Occipital lobe (tissue), 2 donors: Measurements from ENCODE around the gene ATP6V0B. TPM values are rescaled to one million over a fixed set of nuclear protein-coding genes. Genes with fewer than 3 reads are reported as not detected.

Experiments
- DNase-seq: peaks from one replicate; lab custom pipeline; 2025; lab: John Stamatoyannopoulos, UW
- total RNA-seq: library from RNA; depleted of rRNA; stranded (reverse); fragments of >200 nt; gene quantifications from one replicate; pipeline ENCODE4 v1.2.3, GENCODE V29; 2014

Gene ATP6V0B
- total RNA-seq, 1 donor from 2014 or later = 183 TPM

GRCh38 chr1:43946236-43947060 is 28.3 kb upstream of the ATP6V0B start, which contains the start of gene IPO13:
IPO13 (plus strand) TSS chr1:43946950; CDS start chr1:43947601, 651 bp downstream.
- DNase-seq = peak; percentile 96

DNA sequence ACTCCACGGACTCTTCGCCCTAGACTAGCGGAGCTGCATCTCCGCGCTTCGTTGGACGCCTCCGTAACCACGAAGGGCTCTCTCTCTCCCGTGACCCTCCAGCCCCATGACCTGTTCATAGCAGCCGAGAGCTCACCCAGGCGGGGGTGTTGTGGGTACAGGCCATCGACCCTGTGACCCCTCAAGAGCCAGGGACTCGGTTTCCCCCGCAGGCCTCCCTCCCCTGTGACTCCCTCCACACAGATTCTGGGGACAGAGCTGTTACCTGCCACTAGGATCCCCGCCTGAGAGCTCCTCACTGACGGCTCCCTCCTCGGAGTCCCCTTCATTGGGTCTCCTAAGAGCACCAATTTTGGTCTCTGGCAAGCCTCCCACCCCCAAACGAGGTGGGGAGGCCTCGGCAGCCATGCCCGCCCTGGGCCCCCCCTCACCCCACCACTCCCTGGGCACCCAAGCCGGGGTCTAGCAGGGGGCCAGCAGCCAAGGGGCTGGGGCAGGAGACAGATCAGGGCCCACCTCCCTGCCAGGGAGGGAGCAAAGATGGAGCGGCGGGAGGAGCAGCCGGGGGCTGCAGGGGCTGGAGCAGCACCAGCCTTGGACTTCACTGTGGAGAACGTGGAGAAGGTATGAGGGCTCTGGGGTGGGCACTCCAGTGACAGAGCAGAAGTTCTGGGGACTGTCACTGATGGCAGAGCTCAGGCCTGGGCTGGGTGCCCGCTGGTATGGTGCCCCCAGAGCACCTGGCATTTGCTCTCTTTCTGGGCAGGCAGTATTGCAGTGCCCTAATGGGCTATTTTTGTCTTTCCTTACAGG is 27.5 kb upstream of the ATP6V0B start:
- no peak for DNase-seq

DNA sequence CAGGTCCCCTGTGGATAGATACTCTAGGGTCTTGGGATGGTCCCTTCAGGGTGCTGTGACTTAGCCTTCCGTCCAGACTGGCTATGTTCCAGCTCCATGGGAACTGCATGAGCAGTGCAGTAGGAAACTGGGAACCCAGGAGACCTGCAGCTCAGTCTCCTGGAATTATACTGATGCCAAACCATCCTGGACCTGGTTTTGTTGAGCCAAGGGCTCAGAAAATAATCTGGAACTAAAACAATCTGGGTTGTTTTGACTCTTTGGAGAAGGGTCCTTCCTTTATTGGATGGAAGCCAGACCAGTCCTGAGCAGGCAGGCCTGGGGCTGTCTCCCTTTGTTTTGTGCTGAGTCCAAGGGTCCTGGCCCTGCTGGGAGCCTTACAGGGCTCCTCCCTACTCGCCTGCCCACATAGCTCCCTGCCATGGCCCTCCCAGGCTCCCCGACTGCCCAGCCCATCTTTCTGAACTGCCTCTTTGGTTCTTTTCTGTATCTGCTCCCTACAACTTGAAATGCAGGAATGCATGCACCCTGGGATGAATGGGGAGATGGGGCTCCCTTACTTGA is 26.8 kb upstream of the ATP6V0B start:
- DNase-seq = no peak

- DNase-seq = no peak
Measured at GRCh38 chr1:43949678-43950077, 25.1 kb upstream of the ATP6V0B start.

- DNase-seq = no peak
Measured at GRCh38 chr1:43951021-43951985, 23.5 kb upstream of the ATP6V0B start.

- no peak for DNase-seq
Measured at GRCh38 chr1:43952731-43953346, 21.9 kb upstream of the ATP6V0B start.

DNA sequence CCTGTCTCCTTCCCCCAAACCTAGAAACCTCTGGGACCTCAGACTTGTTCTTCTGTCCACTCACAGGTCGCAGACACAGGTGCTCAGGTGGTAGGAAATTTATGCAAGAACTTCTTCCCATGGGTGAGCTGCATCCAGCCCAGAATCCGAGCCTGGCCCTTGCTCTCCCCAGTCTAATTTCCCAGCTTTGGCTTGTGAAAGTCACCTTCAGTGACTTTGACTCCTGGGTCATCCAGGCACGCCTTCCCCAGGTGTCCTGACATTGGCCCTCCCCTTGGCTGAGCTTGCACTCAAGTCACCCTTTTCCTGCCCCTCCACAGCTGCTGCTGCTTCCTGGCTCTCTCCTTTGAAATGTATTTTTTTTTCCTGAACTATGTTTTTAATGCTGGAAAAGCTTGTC is 21.4 kb upstream of the ATP6V0B start:
- no peak for DNase-seq

DNA sequence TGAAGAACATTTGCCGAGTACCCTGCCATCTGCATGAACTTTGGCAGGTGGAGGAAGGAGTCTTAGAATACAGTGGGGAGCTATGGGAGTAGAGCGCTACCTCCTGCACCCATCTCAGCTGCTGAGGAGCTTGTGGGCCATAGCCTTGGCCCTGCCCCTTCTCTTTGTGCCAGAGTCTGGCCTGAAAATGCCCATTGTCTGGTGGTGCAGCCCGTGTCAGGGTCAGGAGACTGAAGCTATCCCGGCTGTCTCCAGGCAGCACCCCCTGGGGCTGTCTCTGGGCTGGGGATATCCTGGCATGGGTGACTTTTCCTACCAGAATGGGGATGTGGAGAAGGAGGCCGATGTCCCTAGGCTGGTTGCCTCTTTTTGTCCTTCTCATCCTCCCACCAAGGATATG is 20.7 kb upstream of the ATP6V0B start:
- DNase-seq = peak; percentile 46

DNA sequence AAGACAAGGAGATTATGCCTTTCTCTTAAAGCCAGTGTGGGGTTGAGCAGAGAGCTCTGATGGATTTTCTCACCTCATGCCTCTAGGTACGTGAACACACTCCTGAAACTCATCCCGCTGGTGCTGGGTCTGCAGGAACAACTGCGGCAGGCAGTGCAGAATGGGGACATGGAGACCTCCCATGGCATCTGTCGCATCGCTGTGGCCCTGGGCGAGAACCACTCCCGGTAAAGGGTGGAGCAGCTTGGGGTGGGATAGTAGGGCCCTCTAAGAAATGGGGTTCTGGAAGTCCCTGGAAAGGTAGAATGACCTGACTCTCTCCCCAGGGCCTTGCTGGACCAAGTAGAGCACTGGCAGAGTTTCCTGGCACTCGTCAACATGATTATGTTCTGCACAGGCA is 18.5 kb upstream of the ATP6V0B start:
- no peak for DNase-seq

- DNase-seq = no peak
Measured at GRCh38 chr1:43957407-43958040, 17.2 kb upstream of the ATP6V0B start.

GRCh38 chr1:43958351-43959255 is 16.2 kb upstream of the ATP6V0B start:
- DNase-seq = no peak

DNA sequence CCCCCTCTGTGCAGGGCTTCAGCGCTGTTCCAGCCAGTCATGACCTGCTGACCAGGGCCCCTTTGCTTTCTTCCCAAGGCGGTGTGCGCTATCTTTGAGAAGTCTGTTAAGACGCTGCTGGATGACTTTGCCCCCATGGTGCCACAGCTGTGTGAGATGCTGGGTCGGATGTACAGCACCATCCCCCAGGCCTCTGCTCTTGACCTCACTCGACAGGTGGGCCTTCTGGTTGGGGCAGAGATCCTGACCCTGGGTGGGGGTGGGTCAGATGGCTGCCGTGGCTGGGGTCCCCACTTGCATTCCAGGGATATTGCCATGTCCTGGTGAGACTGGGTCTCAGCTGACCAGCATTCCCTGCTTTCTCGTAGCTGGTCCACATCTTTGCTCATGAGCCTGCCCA is 14.0 kb upstream of the ATP6V0B start:
- no peak for DNase-seq

- DNase-seq = no peak
Measured at GRCh38 chr1:43961692-43962091, 13.1 kb upstream of the ATP6V0B start.

DNA sequence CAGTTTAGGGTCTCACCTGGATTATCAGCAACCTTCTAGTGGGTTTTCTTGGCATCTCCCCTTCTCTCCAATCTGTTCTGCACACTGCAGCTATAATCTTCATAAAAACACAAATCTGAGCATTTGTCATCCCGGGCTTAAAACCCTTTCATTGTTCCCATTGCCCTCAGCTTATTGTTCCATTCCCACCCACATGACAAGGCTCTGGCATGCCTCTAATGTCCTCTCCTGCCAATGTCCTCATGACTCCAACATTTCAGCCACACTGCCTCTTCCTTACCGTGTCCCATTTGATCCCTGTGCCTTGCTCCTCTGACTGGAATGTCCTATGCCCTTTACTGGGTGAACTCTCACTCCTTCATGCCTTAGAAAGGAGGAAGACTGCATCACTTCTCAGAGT is 12.4 kb upstream of the ATP6V0B start:
- DNase-seq = no peak

DNA sequence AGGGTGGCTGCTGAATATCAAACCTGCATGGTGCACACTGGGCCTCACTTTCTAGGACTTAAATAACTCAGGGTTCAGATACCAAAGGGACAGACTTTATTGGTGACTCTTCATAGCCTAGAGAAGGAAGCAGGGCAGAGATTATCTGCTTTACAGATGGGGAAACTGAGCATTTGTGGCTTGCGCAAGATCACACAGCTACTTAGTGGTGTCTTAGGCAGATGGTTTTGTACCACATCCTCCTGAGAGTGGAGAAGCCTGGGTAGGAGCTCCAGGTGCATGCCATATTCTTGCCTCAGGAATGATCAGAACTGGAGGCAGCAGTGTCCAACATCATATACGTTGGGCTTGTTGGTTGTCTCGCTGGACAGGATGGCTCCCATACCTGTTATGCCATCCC is 11.8 kb upstream of the ATP6V0B start:
- DNase-seq = no peak

DNA sequence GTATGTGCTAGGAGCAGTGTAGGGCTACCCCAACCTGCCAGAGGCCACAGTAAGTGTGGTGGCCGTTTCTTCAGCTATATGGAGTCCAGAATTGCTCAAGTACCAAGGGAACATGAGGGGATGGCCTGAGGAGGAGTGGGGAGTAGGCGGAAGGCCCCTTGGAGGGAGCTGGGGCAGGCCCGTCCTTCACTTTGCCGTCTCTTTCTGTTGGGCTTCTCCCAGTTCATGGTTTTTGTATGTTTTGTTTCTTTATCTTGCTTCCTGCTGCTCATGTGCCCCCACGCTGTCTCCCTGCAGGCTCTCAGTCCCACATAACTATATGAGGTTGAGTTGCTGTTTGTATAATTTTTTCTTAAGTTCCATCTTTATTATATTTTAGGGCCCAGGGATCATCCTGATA is 10.9 kb upstream of the ATP6V0B start:
- DNase-seq = no peak

GRCh38 chr1:43965316-43965715 is 9.4 kb upstream of the ATP6V0B start:
- DNase-seq = no peak

DNA sequence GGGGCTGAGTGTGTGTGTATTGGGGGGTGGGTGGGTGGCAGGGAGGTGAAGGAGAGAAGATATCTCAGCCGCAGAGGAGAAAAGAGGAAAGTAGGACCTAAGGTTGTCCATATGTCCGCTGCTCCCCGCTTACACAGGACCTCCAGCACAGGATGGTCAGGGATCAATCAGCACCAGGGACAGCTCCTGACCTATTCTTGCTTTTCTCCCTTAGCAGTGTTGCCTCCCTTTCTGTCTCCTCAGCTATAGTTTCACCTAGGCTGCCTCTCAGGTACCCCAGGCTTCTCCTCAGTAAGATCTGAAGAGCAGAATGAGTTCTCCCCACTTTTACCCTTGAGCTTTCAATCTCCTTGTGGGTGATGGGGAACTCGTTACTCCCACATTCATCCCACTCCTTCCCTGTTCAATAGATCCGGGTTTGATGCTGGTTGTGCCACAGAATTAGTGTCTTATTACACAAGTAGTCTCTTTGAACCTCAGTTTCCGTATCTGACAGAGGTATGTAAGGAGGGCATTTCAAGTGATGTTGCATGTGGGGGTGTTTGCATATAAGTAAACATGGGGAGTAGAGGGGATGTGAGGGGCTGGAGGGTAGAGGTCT is 6.3 kb upstream of the ATP6V0B start:
- DNase-seq = no peak

DNA sequence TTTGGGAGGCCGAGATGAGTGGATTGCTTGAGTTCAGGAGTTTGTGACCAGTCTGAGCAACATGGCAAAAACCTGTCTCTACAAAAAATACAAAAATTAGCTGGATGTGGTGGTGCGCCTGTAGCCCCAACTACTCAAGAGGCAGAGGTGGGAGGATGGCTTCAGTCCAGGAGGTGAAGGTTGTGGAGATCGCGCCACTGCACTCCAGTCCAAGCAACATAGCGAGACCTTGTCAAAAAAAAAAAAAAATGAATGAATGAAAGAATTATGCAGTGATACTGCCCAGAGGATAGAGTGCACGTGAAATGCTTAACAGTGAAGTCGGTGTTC is 5.4 kb upstream of the ATP6V0B start:
- no peak for DNase-seq
